Duodenal mucosa (tissue), 2 donors: Measurements from ENCODE around the gene MCOLN1.

ENCODE experiments used
- H3K27ac ChIP-seq: one replicate; pipeline ENCODE4 v1.7.0; 2013; ENCODE audit warnings: low read depth, low read length
- H3K27me3 ChIP-seq, 2 donors: one replicate each; pipeline ENCODE4 v1.7.0; 2013; ENCODE audit warnings: low read length in 2 of 2, control low read depth in 1 of 2; ENCODE audit not compliant: insufficient read depth in 2 of 2, control insufficient read depth in 1 of 2
- H3K36me3 ChIP-seq, 2 donors: one replicate each; pipeline ENCODE4 v1.7.0; 2013; ENCODE audit warnings: low read length in 2 of 2, control low read depth in 1 of 2; ENCODE audit not compliant: insufficient read depth in 2 of 2, control insufficient read depth in 1 of 2
- H3K4me1 ChIP-seq, 2 donors: one replicate each; pipeline ENCODE4 v1.7.0; 2013; ENCODE audit warnings: low read length in 2 of 2, control low read depth in 1 of 2; ENCODE audit not compliant: insufficient read depth in 2 of 2, control insufficient read depth in 1 of 2
- H3K4me3 ChIP-seq, 2 donors: one replicate each; pipeline ENCODE4 v1.7.0; 2013; ENCODE audit warnings: low read length in 2 of 2, low read depth in 1 of 2
- H3K9ac ChIP-seq, 2 donors: one replicate each; pipeline ENCODE4 v1.7.0; 2013; ENCODE audit warnings: low read length in 2 of 2, low read depth in 1 of 2
- H3K9me3 ChIP-seq, 2 donors: one replicate each; pipeline ENCODE4 v1.7.0; 2013; ENCODE audit warnings: low read length in 2 of 2, control low read depth in 1 of 2; ENCODE audit not compliant: control insufficient read depth in 1 of 2

MCOLN1 gene

DNA sequence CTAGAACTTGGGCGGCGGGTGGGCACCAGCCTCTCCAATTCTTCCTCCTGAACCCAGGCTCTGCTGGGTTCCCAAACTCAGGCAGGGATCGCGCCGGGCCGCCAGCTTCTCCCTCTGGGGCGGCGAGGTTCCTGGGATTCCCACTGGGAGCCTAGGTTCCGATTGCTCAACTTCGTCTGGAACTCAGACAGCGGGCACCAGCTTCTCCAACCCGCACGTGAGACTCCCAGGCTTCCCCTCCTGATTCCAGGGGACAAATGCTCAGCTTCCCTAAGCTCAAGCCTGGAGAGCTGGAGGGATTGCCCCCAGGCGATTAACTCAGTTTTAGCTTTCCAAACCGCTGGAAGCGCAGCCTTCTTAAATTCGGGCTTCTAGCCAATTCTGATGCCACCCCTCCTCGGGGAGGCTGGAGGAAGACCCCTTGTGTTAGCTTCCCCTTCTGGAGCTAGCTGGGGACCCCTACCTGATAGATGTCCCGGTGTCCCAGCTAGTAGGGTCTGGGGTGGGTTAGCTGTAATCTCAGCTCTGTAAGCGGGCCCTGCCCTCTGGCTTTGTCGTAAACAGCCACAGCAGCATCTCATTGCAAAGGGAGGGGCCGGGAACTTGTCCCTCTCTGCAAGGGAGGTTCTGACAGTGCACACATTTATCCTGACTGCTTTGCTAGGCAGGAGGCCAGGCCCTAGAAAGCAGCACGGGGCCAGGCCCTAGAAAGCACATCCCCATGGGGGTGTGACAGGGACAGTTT lies 671 bp downstream of the MCOLN1 start:
- Histone ChIP-seq H3K4me1 (peaks cover 17% of the 10 kb centered on the region in 2 donors), H3K4me3 (peak overlapping the region; percentile 78 to 81), H3K36me3 (peaks cover 0 to 12% of the 10 kb centered on the region in 2 donors), H3K27me3 (no peaks in the 10 kb centered on the region), H3K9ac (peak overlapping the region; percentile 63 to 78), H3K27ac (no peak overlapping the region), H3K9me3 (no peaks in the 10 kb centered on the region)

DNA sequence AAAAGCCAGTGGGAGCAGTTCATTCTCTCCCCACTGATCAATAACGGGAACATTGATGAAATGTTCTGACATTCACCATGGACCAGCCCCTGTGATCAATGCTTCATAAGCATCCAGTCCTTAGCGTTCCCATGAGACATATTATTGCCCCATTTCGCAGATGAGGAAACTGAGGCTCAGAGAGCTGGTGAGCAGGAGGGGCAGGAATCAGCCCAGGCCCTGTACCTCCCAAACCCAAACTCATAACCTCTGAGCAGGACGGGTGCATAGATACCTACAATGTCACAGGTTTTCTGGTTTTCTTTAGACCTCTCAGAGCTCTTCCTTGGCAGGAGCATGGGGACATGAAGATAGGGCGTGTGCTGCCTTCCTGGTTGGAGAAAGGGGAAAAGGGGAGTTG lies 2.1 kb downstream of the MCOLN1 start:
- Histone ChIP-seq H3K27ac (no peak overlapping the region), H3K36me3 (peaks cover 0 to 23% of the 10 kb centered on the region in 2 donors)

DNA sequence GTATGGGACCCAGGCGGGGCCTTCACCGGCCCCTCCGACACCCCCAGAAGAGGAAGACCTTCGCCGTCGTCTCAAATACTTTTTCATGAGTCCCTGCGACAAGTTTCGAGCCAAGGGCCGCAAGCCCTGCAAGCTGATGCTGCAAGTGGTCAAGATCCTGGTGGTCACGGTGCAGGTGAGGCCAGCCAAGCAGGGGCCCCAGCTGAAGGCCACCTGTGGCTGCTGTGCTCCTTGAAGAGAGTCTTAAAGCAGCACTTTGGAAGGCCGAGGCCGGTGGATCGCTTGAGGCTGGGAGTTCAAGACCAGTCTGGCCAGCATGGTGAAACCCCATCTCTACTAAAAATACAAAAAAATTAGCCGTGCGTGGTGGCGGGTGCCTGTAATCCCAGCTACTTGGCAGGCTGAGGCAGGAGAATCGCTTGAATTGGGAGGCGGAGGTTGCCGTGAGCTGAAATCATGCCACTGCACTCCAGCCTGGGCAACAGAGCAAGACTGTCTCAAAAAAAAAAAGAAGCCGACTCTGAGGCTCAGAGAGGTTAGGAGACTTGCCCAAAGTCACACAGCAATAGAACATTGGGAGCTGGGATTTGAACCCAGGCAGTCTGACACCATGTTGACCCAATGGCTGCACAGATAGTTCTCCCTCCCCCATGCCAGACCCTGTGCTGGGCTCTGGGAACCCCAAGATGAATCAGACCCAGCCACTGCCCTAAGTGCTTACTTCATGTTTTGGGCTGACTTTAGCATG lies 2.7 kb downstream of the MCOLN1 start:
- no peaks in the 10 kb centered on the region for H3K27me3 ChIP-seq
- no peaks in the 10 kb centered on the region for H3K9me3 ChIP-seq
- H3K4me3 ChIP-seq: no peak overlapping the region
- peaks cover 17% of the 10 kb centered on the region in 2 donors for H3K4me1 ChIP-seq
- H3K36me3 ChIP-seq: peaks cover 0 to 27% of the 10 kb centered on the region in 2 donors
- H3K27ac ChIP-seq: no peak overlapping the region
- H3K9ac ChIP-seq: no peak overlapping the region

More for the DNA sequence above, 2.1 kb downstream of the MCOLN1 start:
- Histone ChIP-seq H3K9me3 (no peaks in the 10 kb centered on the region), H3K9ac (no peak overlapping the region), H3K27me3 (no peaks in the 10 kb centered on the region), H3K4me3 (no peak overlapping the region), H3K4me1 (peaks cover 17% of the 10 kb centered on the region in 2 donors)

DNA sequence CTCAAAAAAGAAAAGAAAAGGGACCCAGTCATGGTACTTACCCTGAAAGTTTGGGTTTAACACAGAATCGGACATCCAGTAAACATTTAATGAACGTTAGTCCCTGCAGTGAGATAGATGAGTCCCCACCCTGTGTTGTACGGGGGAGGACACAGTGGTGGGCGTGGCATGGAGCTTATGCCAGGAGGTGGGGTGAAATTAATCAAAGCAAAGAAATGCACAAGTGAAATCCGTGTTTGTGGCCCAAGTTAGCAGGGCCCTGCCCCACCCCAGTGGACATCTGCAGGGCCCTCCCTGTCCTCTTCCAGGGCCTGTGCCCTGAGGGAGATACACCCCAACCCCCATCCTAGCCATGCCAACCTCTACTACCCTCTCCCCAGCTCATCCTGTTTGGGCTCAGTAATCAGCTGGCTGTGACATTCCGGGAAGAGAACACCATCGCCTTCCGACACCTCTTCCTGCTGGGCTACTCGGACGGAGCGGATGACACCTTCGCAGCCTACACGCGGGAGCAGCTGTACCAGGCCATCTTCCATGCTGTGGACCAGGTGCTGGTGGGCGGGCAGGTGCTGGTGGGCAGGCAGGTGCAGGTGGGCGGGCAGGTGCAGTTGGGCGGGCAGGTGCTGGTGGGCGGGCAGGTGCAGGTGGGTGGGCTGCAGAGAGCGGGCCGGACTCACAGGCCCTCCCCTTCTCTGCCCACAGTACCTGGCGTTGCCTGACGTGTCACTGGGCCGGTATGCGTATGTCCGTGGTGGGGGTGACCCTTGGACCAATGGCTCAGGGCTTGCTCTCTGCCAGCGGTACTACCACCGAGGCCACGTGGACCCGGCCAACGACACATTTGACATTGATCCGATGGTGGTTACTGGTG lies 3.9 kb downstream of the MCOLN1 start:
- peaks cover 17% of the 10 kb centered on the region in 2 donors for H3K4me1 ChIP-seq
- no peak overlapping the region for H3K27ac ChIP-seq
- H3K27me3 ChIP-seq: no peaks in the 10 kb centered on the region
- no peaks in the 10 kb centered on the region for H3K9me3 ChIP-seq
- H3K4me3 ChIP-seq: no peak overlapping the region
- no peak overlapping the region for H3K9ac ChIP-seq
- peaks cover 0 to 29% of the 10 kb centered on the region in 2 donors for H3K36me3 ChIP-seq

DNA sequence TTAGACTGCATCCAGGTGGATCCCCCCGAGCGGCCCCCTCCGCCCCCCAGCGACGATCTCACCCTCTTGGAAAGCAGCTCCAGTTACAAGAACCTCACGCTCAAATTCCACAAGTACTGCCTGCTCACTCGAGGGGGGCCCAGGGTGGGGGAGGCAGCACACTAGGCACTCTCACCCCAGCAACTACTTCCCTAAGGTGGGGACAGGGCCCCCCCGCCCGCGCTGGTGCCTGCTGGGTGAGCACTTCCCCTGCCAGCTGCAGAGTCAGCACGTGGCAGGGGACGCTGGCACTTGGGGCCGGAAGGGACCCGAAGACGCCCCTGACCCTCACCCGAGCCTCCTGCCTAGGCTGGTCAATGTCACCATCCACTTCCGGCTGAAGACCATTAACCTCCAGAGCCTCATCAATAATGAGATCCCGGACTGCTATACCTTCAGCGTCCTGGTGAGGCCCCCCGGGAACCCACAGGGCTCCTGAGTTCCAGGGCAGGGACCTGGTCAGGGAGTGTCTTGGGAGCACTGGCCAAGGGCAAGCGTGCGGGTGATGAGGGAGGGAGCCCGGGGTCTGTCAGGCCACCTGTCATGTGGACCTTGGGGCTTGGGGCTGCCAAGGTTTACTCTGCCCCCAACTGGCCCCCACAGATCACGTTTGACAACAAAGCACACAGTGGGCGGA lies 5.2 kb downstream of the MCOLN1 start:
- Histone ChIP-seq H3K4me3 (no peak overlapping the region), H3K27me3 (no peaks in the 10 kb centered on the region), H3K4me1 (peaks cover 10 to 11% of the 10 kb centered on the region in 2 donors), H3K9ac (no peak overlapping the region), H3K36me3 (peaks cover 0 to 29% of the 10 kb centered on the region in 2 donors), H3K27ac (no peak overlapping the region), H3K9me3 (no peaks in the 10 kb centered on the region)

DNA sequence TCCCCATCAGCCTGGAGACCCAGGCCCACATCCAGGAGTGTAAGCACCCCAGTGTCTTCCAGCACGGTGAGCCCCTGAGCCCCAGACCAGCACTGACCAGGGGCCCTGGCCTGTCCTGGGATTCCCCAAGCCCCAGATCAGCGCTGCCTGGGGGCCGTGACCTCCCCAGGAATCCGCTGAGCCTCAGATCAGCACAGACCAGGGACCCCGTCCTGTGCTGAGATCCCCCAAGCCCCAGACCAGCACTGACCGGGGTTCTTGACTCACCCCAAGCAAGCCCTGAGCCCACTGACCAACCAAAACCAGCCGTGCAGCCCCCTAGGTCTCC lies 5.7 kb downstream of the MCOLN1 start:
- Histone ChIP-seq H3K4me1 (peaks cover 6 to 9% of the 10 kb centered on the region in 2 donors), H3K4me3 (no peak overlapping the region), H3K36me3 (peaks cover 0 to 29% of the 10 kb centered on the region in 2 donors), H3K27me3 (no peaks in the 10 kb centered on the region), H3K9ac (no peak overlapping the region), H3K27ac (no peak overlapping the region), H3K9me3 (no peaks in the 10 kb centered on the region)

DNA sequence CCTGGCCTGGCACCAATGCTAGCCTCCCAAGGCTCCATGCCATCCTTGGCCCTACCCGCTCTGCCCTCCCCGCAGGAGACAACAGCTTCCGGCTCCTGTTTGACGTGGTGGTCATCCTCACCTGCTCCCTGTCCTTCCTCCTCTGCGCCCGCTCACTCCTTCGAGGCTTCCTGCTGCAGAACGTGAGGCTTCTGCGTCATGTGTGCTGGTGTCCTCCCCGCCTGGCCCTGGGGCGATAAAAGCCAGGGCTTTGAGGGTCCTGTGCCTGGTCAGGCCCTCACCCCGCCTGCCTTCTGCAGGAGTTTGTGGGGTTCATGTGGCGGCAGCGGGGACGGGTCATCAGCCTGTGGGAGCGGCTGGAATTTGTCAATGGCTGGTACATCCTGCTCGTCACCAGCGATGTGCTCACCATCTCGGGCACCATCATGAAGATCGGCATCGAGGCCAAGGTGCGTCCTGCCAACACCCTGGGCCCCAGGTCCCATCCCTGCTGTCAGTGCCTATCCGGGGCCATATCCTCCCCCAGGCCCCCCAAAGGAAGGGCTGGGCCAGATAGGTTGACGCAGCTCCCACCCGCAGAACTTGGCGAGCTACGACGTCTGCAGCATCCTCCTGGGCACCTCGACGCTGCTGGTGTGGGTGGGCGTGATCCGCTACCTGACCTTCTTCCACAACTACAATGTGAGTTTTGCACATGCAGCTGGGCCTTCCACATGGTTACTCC lies 6.3 kb downstream of the MCOLN1 start:
- Histone ChIP-seq H3K4me3 (no peak overlapping the region), H3K4me1 (peaks cover 5 to 9% of the 10 kb centered on the region in 2 donors), H3K27ac (no peak overlapping the region), H3K9ac (no peak overlapping the region), H3K27me3 (no peaks in the 10 kb centered on the region), H3K9me3 (no peaks in the 10 kb centered on the region), H3K36me3 (peaks cover 0 to 29% of the 10 kb centered on the region in 2 donors)

DNA sequence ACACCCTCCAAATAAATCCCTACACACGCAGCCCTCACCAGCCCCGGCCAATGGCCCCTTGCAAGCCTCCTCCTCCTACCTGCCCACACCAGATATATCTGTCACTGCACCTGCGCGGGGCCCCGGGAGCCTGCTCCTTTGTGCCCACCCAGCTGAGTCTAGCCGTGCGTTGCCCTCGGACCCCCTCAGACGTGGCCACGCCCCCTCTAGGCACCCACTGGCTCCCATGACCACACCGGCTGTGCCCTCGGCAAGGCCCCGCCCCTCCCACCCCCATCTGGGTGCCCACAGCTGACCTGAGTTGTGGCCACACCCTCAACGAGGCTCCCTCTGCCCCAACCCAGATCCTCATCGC lies 6.8 kb downstream of the MCOLN1 start:
- Histone ChIP-seq H3K27ac (no peak overlapping the region), H3K27me3 (no peaks in the 10 kb centered on the region), H3K4me3 (no peak overlapping the region), H3K36me3 (peaks cover 0 to 29% of the 10 kb centered on the region in 2 donors), H3K9me3 (no peaks in the 10 kb centered on the region), H3K9ac (no peak overlapping the region), H3K4me1 (peaks cover 4 to 8% of the 10 kb centered on the region in 2 donors)
